GM19463 (cell line): ENCODE data around the gene PHLPP2.
"Not testable (repeated sequence)": the region's sequence is repeated elsewhere in the genome, so short reads cannot be mapped to it uniquely, and the experiment has no call there.

Experiments
- ATAC-seq: cut with Tn5 transposase; IDR thresholded peaks from one replicate; pipeline ENCODE4 v1.9.1; 2021; ENCODE audit warnings: mild to moderate bottlenecking, moderate library complexity; ENCODE audit not compliant: unreplicated experiment

PHLPP2 gene

GRCh38 chr16:71626858-71627213 lies 97.7 kb downstream of the PHLPP2 start:
- ATAC-seq = no peak

GRCh38 chr16:71626018-71626857 lies 98.3 kb downstream of the PHLPP2 start, which contains the start of gene MARVELD3:
Gene MARVELD3 (plus strand): TSS chr16:71626184. CDS start chr16:71626230, 46 bp downstream.
- no peak for ATAC-seq

DNA sequence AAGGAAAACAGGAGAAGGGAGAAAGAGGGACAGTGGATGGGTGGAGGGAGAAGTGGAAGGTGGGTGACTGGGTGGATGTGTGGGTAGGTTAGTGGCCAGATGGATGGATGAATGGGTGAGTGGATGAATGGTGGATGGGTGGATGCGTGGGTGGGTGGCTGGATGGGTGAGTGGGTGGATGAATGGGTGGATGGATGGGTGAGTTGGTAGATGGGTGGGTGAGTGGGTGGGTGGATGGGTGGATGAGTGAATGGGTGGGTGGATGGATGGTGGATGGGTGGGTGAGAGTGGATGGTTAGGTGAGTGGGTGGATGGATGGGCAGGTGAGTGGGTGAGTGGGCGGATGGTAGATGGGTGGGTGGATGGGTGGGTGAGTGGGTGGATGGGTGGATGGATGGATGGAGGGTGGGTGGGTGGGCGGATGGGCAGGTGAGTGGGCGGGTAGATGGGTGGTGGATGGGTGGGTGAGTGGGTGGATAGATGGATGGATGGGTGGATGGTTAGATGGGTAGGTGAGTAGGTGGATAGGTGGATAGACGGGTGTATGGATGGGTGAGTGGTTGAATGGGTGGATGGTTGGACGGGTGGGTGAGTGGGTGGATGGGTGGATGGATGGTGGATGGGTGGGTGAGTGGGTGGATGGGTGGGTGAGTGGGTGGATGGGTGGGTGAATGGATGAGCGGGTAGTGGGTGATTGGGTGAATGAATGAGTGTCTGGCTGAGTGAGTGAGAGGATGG lies 99.2 kb downstream of the PHLPP2 start:
- ATAC-seq = no peak

DNA sequence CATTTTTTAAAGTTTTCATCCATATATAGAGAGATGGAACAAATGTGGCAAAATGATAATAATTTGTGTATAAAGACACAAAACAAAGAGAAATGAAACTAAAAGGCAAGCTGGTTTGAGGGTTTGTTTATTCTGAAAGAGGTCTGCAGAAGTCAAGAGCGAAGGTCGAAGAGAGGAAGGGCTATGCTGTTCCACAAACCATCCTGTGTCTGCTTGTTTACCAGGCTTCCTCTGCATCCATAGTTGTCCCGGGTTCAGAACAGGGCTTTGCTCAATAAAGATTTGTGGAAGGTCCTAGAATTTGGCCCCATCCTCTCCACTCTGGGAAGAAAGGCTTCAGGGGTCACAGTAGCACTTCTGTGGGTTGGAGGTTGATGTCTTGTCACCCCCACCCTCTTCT lies 100.9 kb downstream of the PHLPP2 start:
- peak; percentile 45 for ATAC-seq

GRCh38 chr16:71622088-71622487 lies 102.4 kb downstream of the PHLPP2 start:
- no peak for ATAC-seq

GRCh38 chr16:71618429-71618828 lies 106.1 kb downstream of the PHLPP2 start:
- ATAC-seq = no peak

GRCh38 chr16:71614956-71615355 lies 109.5 kb downstream of the PHLPP2 start:
- not testable (repeated sequence) for ATAC-seq

DNA sequence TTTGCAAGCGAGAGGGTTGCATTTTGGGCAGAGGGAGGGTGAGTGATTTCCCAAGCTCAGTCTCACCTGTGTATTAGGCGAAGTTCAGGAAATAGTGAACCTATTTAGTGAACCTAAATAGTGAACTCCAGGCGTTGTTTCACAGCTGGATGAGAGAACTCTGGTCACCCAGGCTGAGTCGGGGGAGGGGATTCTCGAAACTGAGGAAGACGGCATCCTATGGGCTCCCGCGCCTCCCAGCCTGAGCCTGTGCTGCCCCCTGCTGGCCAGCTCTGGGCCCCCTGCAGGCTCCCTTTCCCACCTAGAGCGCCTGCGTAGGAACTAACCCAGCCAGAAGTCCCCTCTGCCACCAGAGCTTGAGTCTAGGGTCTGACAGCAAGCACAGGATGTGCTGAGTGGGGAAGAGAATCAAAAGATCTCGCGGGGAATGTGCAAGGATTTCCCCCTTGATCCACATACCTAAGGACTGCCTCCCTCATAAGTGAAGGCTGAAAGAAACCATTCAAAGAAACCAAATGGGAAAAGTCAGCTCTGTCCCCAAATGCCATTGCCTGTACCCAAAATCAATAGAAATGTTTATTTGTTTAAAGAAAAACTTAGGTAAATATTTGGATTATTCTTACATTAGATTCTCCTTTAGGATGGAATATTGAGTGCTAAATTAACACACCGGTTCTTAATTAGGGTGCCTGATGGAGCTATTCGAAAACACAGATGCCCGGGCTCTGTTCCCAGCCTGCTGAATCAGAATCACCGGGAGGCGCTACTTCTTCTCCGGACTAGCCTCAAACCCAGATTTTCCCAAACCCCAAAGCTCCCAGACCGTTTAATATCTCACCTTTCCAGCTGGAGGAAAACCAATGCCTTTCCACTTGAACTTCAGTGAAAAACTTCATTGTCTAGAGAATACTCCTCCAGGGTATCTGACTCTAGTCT lies 113.3 kb downstream of the PHLPP2 start:
- peak; percentile 39 for ATAC-seq

DNA sequence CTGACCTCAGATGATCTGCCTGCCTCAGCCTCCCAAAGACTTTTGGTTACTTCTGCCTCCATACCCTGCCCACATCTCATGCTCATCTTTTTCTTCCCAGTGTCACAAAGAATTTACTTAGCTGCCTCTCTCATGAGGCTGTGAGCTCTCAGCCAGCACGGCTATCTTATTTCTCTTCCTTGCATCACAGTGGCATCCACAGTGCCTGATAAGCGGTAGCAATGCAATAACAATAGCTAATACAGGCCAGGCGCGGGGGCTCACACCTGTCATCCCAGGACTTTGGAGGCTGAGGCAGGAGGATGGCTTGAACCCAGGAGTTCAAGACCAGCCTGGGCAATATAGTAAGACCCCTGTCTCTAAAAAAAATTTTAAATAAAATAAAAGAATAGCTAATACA lies 114.1 kb downstream of the PHLPP2 start:
- ATAC-seq = no peak

GRCh38 chr16:71609066-71609465 lies 115.4 kb downstream of the PHLPP2 start:
- ATAC-seq = no peak

DNA sequence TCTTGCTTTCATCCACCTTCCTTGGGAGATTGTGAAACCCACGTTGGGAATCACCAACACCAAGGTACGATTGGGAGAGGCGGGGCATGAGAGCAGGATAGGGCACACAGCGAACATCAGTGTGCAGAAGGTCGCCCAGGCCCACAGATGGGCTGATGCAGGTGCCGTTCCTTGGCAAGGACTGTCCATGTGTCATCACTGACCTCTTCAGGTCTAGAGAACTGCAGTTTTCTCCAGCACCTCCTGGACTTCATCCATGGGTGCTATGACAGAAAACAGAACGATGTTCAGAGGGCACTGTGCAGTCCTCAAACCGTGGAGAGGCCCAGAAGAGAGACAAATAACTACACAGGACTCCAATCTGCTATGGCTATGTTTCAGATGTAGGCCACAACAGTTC lies 123.7 kb downstream of the PHLPP2 start:
- ATAC-seq = no peak

DNA sequence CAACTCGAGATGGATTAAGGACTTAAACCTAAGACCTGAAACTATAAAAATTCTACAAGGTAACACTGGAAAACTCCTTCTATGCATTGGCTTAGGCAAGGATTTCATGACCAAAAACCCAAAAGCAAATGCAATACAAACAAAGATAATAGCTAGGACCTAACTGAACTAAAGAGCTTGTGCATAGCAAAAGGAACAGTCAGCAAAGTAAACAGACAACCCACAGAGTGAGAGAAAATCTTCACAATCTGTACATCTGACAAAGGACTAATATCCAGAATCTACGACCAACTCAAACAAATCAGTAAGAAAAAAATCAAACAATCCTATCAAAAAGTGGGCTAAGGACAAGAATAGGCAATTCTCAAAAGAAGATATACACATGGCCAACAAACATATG lies 126.1 kb downstream of the PHLPP2 start:
- not testable (repeated sequence) for ATAC-seq

DNA sequence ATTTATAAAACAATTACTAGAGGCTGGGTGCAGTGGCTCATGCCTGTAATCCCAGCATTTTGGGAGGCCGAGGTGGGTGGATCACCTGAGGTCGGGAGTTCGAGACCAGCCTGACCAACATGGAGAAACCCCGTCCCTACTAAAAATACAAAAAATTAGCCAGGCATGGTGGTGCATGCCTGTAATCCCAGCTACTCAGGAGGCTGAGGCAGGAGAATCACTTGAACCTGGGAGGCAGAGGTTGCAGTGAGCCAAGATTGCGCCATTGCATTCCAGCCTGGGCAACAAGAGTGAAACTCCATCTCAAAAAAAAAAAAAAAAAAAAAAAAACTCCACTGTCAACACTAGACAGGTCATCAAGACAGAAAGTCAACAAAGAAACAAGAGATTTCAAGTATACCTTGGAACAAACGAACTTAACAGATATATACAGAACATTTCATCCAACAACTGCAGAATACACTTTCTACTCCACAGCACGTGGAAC lies 129.1 kb downstream of the PHLPP2 start:
- ATAC-seq = not testable (repeated sequence)
